MCF 10A (cell line): ENCODE data around the gene NKD1. TPM values are rescaled to one million over a fixed set of nuclear protein-coding genes. Genes with fewer than 3 reads are reported as not detected.
A peak's percentile ranks its signal among the peaks of the same experiment; 100 is the strongest.

Source experiments
- BruUV-seq: library from RNA; stranded (reverse); fragments of 400-500 nt; replicated peaks from 2 replicates; lab custom pipeline; 2021; lab: Mats Ljungman, UMichigan
- CTCF ChIA-PET: fragments of 300-600 bp; sonication (Branson Sonifier 250); formaldehyde crosslinking; extraction: SDS; loops from one replicate; lab custom pipeline; 2021; ENCODE audit warnings: antibody characterized with exemption, inconsistent platforms; lab: Yijun Ruan, JAX
- POLR2A ChIA-PET: fragments of 300-600, 350-650 bp; sonication (Branson Sonifier 250); formaldehyde crosslinking; extraction: SDS; loops from one replicate; lab custom pipeline; 2020; ENCODE audit warnings: antibody characterized with exemption, inconsistent platforms; lab: Yijun Ruan, JAX
- DNase-seq: peaks from one replicate; pipeline ENCODE4 v3.0.0-alpha.2; 2018; ENCODE audit not compliant: unreplicated experiment
- H3K27ac Mint-ChIP-seq: one replicate; pipeline ENCODE4 v1.8.0; 2022; ENCODE audit warnings: mild to moderate bottlenecking, low read depth, mixed read lengths; ENCODE audit not compliant: unreplicated experiment
- H3K27me3 Mint-ChIP-seq: one replicate; pipeline ENCODE4 v1.8.0; 2022; ENCODE audit warnings: mixed read lengths; ENCODE audit not compliant: insufficient read depth, unreplicated experiment
- H3K36me3 Mint-ChIP-seq: one replicate; pipeline ENCODE4 v1.8.0; 2022; ENCODE audit warnings: mild to moderate bottlenecking, moderate library complexity, mixed read lengths; ENCODE audit not compliant: insufficient read depth, unreplicated experiment
- H3K4me1 Mint-ChIP-seq: one replicate; pipeline ENCODE4 v1.8.0; 2022; ENCODE audit warnings: mixed read lengths; ENCODE audit not compliant: insufficient read depth, unreplicated experiment
- H3K4me3 Mint-ChIP-seq: one replicate; pipeline ENCODE4 v1.8.0; 2022; ENCODE audit warnings: mild to moderate bottlenecking, moderate library complexity, mixed read lengths; ENCODE audit not compliant: unreplicated experiment
- H3K9me3 Mint-ChIP-seq: one replicate; pipeline ENCODE4 v1.8.0; 2022; ENCODE audit warnings: mixed read lengths; ENCODE audit not compliant: unreplicated experiment
- intact Hi-C: fragments of 100-400 bp; cut with micrococcal nuclease; formaldehyde crosslinking; loops from 2 replicates; pipeline ENCODE4 v1.14.1; 2022
- total RNA-seq: library from RNA; stranded (reverse); gene quantifications from 2 replicates; pipeline ENCODE4 v1.2.3, GENCODE V29; 2022
- TF ChIP-seq, protein P1 (sequence below): fragments of 200-600 bp; IDR thresholded peaks from one replicate; pipeline ENCODE4 v1.8.0; 2022; ENCODE audit warnings: antibody characterized with exemption, mild to moderate bottlenecking; ENCODE audit not compliant: unreplicated experiment

The NKD1 gene
- total RNA-seq, 1 experiment from 2014 or later = 0.07 TPM

DNA sequence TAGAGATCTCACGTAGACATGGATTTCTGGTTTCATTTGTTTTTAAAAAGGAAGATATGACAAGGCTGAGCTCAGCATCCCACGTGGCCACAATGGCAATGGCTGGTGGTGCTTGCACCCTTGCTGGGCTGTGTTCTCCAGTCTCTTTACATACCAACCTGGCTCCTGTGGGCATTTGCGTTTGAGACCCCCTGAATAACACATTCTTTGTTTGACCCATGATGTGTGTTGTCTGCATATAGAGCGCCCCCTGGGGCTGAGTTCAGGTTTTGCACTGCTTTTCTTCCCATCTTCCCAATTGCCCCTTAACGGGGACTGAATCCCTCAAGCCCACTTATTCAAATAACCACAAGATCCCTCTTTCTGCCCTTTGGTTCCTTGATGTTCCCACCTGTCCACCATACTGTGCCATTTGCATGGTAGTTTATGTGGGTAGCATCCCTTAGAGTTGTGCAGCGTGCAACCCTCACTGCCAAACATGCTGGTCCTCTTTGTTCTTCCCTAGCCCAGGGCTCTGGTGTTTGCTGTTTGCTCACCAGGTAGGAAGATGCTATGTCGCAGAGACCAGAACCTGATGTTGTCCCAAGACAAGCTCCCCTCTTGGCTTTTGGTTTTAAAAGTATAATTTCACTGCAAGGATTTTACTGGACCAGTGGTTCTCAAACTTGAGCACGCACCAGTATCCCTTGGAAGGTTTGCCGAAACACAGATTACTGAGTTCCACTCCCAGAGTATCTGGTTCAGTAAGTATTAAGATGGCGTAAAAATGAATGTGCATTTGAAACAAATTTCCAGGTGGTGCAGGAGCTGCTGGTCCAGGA lies 38.5 kb upstream of the NKD1 start:
- no TSS peak for BruUV-seq
- H3K4me1 Mint-ChIP-seq = no peaks in the 10 kb centered on the region

GRCh38 chr16:50515218-50515617 lies 33.0 kb upstream of the NKD1 start:
- Mint-ChIP-seq H3K36me3 (no peaks in the 10 kb centered on the region), H3K4me3 (no peak overlapping the region), H3K4me1 (no peaks in the 10 kb centered on the region), H3K9me3 (peaks cover 23% of the 10 kb centered on the region), H3K27me3 (no peaks in the 10 kb centered on the region), H3K27ac (no peak overlapping the region)
- ChIA-PET CTCF (no interaction called here), POLR2A (no interaction called here)
- intact Hi-C loops = no loop called here
- TF ChIP-seq, protein P1, sequence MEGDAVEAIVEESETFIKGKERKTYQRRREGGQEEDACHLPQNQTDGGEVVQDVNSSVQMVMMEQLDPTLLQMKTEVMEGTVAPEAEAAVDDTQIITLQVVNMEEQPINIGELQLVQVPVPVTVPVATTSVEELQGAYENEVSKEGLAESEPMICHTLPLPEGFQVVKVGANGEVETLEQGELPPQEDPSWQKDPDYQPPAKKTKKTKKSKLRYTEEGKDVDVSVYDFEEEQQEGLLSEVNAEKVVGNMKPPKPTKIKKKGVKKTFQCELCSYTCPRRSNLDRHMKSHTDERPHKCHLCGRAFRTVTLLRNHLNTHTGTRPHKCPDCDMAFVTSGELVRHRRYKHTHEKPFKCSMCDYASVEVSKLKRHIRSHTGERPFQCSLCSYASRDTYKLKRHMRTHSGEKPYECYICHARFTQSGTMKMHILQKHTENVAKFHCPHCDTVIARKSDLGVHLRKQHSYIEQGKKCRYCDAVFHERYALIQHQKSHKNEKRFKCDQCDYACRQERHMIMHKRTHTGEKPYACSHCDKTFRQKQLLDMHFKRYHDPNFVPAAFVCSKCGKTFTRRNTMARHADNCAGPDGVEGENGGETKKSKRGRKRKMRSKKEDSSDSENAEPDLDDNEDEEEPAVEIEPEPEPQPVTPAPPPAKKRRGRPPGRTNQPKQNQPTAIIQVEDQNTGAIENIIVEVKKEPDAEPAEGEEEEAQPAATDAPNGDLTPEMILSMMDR = no peak
- no TSS peak for BruUV-seq
- DNase-seq = no peak

More for the DNA sequence above, 38.5 kb upstream of the NKD1 start:
- no peaks in the 10 kb centered on the region for H3K27me3 Mint-ChIP-seq
- TF ChIP-seq, protein P1 = peak; percentile 74
- ChIA-PET POLR2A (no interaction called here), CTCF (interaction anchor here (0.6 to 0.8 kb wide), 3 partner anchors 21 to 707 kb away, joined by 3 to 5 read pairs (median 3); no protein-coding TSS in a partner anchor)
- H3K4me3 Mint-ChIP-seq = no peak overlapping the region
- no peak overlapping the region for H3K27ac Mint-ChIP-seq
- H3K9me3 Mint-ChIP-seq = no peaks in the 10 kb centered on the region
- intact Hi-C loops = loop anchor here (1.0 kb wide), 1 partner anchor 135 kb away; no protein-coding TSS in a partner anchor
- DNase-seq = peak; percentile 51
- no peaks in the 10 kb centered on the region for H3K36me3 Mint-ChIP-seq

DNA sequence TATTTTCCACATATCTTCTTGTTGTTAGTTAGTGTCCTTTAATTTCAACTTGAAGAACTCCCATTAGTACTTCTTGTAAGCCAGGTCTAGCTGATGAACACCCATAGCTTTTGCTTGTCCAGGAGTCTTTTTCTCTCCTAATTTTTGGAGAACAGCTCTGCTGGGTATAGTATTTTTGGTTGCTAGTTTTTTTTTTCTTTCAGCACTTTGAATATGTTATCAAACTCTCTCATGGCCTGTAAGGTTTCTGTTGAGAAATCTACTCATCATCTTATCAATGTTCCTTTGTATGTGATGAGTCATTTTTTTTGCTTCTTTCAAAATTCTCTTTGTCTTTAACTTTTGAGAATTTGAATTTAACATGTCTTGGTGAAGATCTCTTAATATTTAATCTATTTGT lies 31.8 kb upstream of the NKD1 start:
- Mint-ChIP-seq H3K27me3 (no peaks in the 10 kb centered on the region), H3K4me3 (no peak overlapping the region), H3K9me3 (peaks cover 23% of the 10 kb centered on the region), H3K27ac (no peak overlapping the region), H3K36me3 (no peaks in the 10 kb centered on the region), H3K4me1 (no peaks in the 10 kb centered on the region)
- no TSS peak for BruUV-seq
- ChIA-PET CTCF (interaction anchor here (0.8 kb wide), 1 partner anchor 9 kb away, joined by 3 read pairs; no protein-coding TSS in a partner anchor), POLR2A (no interaction called here)
- DNase-seq = no peak
- TF ChIP-seq, protein P1 = no peak
- intact Hi-C loops = no loop called here

GRCh38 chr16:50516890-50517289 lies 31.3 kb upstream of the NKD1 start:
- H3K4me3 Mint-ChIP-seq = no peak overlapping the region
- intact Hi-C loops = no loop called here
- POLR2A ChIA-PET = no interaction called here

More at GRCh38 chr16:50516890-50517289, 31.3 kb upstream of the NKD1 start:
- Mint-ChIP-seq H3K27me3 (no peaks in the 10 kb centered on the region), H3K9me3 (peaks cover 23% of the 10 kb centered on the region), H3K4me1 (no peaks in the 10 kb centered on the region), H3K36me3 (no peaks in the 10 kb centered on the region), H3K27ac (no peak overlapping the region)
- DNase-seq = no peak
- no TSS peak for BruUV-seq
- TF ChIP-seq, protein P1 = no peak
- CTCF ChIA-PET = interaction anchor here (1.2 kb wide), 1 partner anchor 16 kb away, joined by 4 read pairs; no protein-coding TSS in a partner anchor
